ENCODE data around the gene B3GAT3.

- no peak for TF ChIP-seq CTCF (IDR thresholded peaks at IDR 0.05)
- no peak for TF ChIP-seq POLR2A (IDR thresholded peaks at IDR 0.05)
Measured at GRCh38 chr11:62654297-62654696, 32.5 kb upstream of the B3GAT3 start.
